Endodermal cell (in vitro differentiated cells): Measurements from ENCODE around the gene CREB3L2. TPM values are rescaled to one million over a fixed set of nuclear protein-coding genes. Genes with fewer than 3 reads are reported as not detected.

Experiments used
- DNase-seq: peaks from one replicate; pipeline ENCODE4 v3.0.0-alpha.2; 2017
- H3K27ac ChIP-seq: 2 replicates; pipeline ENCODE4 v1.5.1; 2013; ENCODE audit warnings: mild to moderate bottlenecking, low read depth, low read length, moderate library complexity
- H3K27me3 ChIP-seq: 2 replicates; pipeline ENCODE4 v1.6.1; 2013; ENCODE audit warnings: mild to moderate bottlenecking, low read length, moderate library complexity; ENCODE audit not compliant: insufficient read depth, control insufficient read depth, poor library complexity, severe bottlenecking
- H3K36me3 ChIP-seq: 2 replicates; pipeline ENCODE4 v1.7.0; 2013; ENCODE audit warnings: mild to moderate bottlenecking, low read length, moderate library complexity; ENCODE audit not compliant: control insufficient read depth, insufficient read depth
- H3K4me1 ChIP-seq: one replicate; pipeline ENCODE4 v1.7.0; 2013; ENCODE audit warnings: low read length; ENCODE audit not compliant: control insufficient read depth, insufficient read depth
- H3K4me3 ChIP-seq: 2 replicates; pipeline ENCODE4 v1.5.1; 2013; ENCODE audit warnings: mild to moderate bottlenecking, low read length, moderate library complexity
- H3K9ac ChIP-seq: 2 replicates; pipeline ENCODE4 v1.6.1; 2013; ENCODE audit warnings: mild to moderate bottlenecking, low read length, moderate library complexity; ENCODE audit not compliant: poor library complexity, severe bottlenecking; ENCODE audit errors: extremely low read depth
- H3K9me3 ChIP-seq: 2 replicates; pipeline ENCODE4 v1.6.1; 2013; ENCODE audit warnings: mild to moderate bottlenecking, low read length, moderate library complexity; ENCODE audit not compliant: control insufficient read depth
- H3K27ac Mint-ChIP-seq: 2 replicates; pipeline ENCODE4 v1.8.0; 2020; ENCODE audit warnings: mixed read lengths
- H3K27me3 Mint-ChIP-seq: 2 replicates; pipeline ENCODE4 v1.8.0; 2021; ENCODE audit warnings: mild to moderate bottlenecking, mixed read lengths; ENCODE audit not compliant: insufficient read depth
- H3K36me3 Mint-ChIP-seq: 2 replicates; pipeline ENCODE4 v1.8.0; 2020; ENCODE audit warnings: low read depth, mixed read lengths
- H3K4me1 Mint-ChIP-seq: 2 replicates; pipeline ENCODE4 v1.8.0; 2020; ENCODE audit warnings: mixed read lengths
- H3K4me3 Mint-ChIP-seq: 2 replicates; pipeline ENCODE4 v1.8.0; 2020; ENCODE audit warnings: mild to moderate bottlenecking, moderate library complexity, mixed read lengths
- H3K9me3 Mint-ChIP-seq: 2 replicates; pipeline ENCODE4 v1.8.0; 2020; ENCODE audit warnings: mild to moderate bottlenecking, mixed read lengths
- WGBS, 2 experiments: methylation state at CpG; one replicate each; pipeline versions ENCODE4 v1.1.5 to v1.1.7; 2013; ENCODE audit warnings: missing lambda C conversion rate in 2 of 2, mixed read lengths in 1 of 2; ENCODE audit not compliant: insufficient coverage in 1 of 2, insufficient read length in 1 of 2; 5-methylcytosine and 5-hydroxymethylcytosine counted together
- total RNA-seq, 2 donors: library from RNA; stranded (reverse); fragmentation: NEBNext Ultra II Directional in 1 of 2; extraction: Animal tissue kit (Norgen Biotek cat#: 25700) in 1 of 2; gene quantifications; 2 replicates in 1 of 2; 3 replicates in 1 of 2; pipeline ENCODE4 v1.2.1, GENCODE V29; 2021
- TF ChIP-seq, protein P1 (sequence below): fragments of 200-600 bp; sonication (generic); conservative IDR thresholded peaks from 2 replicates; pipeline ENCODE4 v1.5.0; 2021; ENCODE audit warnings: antibody characterized with exemption, mild to moderate bottlenecking

The CREB3L2 gene
- total RNA-seq, 2 donors from 2014 or later = 48.2 to 80.2 TPM

GRCh38 chr7:137996386-137996851, 5.5 kb downstream of the CREB3L2 start:
- H3K9me3 Mint-ChIP-seq = no peaks in the 10 kb centered on the region
- Histone ChIP-seq H3K4me3 (no peak overlapping the region), H3K27me3 (no peaks in the 10 kb centered on the region), H3K27ac (no peak overlapping the region), H3K9me3 (no peaks in the 10 kb centered on the region), H3K4me1 (no peaks in the 10 kb centered on the region), H3K9ac (no peak overlapping the region), H3K36me3 (peaks cover 16% of the 10 kb centered on the region)
- no peak for DNase-seq
- WGBS, 2 experiments = 94 to 100% methylated on average over 1 to 6 of the region's 6 CpGs
- no peak overlapping the region for H3K4me3 Mint-ChIP-seq
- peaks cover 36% of the 10 kb centered on the region for H3K36me3 Mint-ChIP-seq
- no peak overlapping the region for H3K27ac Mint-ChIP-seq
- H3K4me1 Mint-ChIP-seq = peaks cover 27% of the 10 kb centered on the region
- TF ChIP-seq, protein P1, sequence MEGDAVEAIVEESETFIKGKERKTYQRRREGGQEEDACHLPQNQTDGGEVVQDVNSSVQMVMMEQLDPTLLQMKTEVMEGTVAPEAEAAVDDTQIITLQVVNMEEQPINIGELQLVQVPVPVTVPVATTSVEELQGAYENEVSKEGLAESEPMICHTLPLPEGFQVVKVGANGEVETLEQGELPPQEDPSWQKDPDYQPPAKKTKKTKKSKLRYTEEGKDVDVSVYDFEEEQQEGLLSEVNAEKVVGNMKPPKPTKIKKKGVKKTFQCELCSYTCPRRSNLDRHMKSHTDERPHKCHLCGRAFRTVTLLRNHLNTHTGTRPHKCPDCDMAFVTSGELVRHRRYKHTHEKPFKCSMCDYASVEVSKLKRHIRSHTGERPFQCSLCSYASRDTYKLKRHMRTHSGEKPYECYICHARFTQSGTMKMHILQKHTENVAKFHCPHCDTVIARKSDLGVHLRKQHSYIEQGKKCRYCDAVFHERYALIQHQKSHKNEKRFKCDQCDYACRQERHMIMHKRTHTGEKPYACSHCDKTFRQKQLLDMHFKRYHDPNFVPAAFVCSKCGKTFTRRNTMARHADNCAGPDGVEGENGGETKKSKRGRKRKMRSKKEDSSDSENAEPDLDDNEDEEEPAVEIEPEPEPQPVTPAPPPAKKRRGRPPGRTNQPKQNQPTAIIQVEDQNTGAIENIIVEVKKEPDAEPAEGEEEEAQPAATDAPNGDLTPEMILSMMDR = no peak
- no peaks in the 10 kb centered on the region for H3K27me3 Mint-ChIP-seq

DNA sequence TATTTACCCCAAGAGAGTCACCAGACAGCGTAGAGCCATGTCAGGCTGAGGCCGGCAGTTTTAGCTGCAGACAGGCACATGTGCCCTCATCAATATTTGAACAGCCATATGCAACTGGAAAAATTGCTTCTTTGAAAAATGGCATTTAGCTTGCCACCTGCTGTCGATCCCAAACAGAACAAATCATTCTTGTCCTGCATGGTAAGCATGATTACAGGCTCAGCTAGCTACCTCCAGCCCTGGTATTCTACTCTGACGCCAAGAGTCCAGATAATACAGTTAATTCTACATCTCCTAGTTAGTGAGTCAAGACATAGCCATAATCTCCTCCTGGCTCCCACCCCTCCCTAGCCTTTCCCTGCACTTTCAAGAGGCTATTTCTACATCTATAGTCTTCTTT, 7.7 kb downstream of the CREB3L2 start:
- peaks cover 16% of the 10 kb centered on the region for H3K36me3 ChIP-seq
- H3K4me3 ChIP-seq = no peak overlapping the region
- H3K27ac Mint-ChIP-seq = no peak overlapping the region
- TF ChIP-seq, protein P1 = no peak
- no peaks in the 10 kb centered on the region for H3K9me3 Mint-ChIP-seq
- H3K9ac ChIP-seq = no peak overlapping the region
- no peaks in the 10 kb centered on the region for H3K9me3 ChIP-seq
- H3K27ac ChIP-seq = peak overlapping the region; percentile 64
- H3K4me3 Mint-ChIP-seq = no peak overlapping the region
- H3K4me1 ChIP-seq = no peaks in the 10 kb centered on the region
- peaks cover 17% of the 10 kb centered on the region for H3K4me1 Mint-ChIP-seq
- WGBS, 2 experiments = 92 to 96% methylated on average over 4 of the region's 4 CpGs
- no peaks in the 10 kb centered on the region for H3K27me3 Mint-ChIP-seq
- peaks cover 35% of the 10 kb centered on the region for H3K36me3 Mint-ChIP-seq
- no peaks in the 10 kb centered on the region for H3K27me3 ChIP-seq
- DNase-seq = no peak

DNA sequence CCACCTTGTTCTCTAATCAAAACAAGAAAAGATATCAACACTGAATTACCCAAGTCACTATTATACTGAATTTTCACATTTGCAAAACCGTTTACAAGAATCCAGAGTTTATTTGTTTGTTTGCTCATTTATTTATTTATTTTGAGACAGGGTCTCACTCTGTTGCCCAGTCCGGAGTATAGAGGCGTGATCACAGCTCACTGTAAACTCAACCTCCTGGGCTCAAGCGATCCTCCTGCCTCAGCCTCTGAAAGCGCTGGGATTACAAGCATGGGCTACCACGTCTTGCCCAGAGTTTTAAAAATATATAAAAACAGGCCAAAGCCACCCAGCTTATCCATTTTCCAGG, 8.5 kb downstream of the CREB3L2 start:
- Histone ChIP-seq H3K4me3 (no peak overlapping the region), H3K9ac (no peak overlapping the region), H3K27ac (no peak overlapping the region), H3K27me3 (no peaks in the 10 kb centered on the region), H3K4me1 (no peaks in the 10 kb centered on the region), H3K36me3 (peaks cover 16% of the 10 kb centered on the region), H3K9me3 (no peaks in the 10 kb centered on the region)
- Mint-ChIP-seq H3K27me3 (no peaks in the 10 kb centered on the region), H3K4me1 (peaks cover 11% of the 10 kb centered on the region), H3K4me3 (no peak overlapping the region), H3K27ac (no peak overlapping the region), H3K36me3 (peaks cover 29% of the 10 kb centered on the region), H3K9me3 (no peaks in the 10 kb centered on the region)
- WGBS, 2 experiments = 93 to 94% methylated on average over 3 to 6 of the region's 6 CpGs
- no peak for DNase-seq
- TF ChIP-seq, protein P1 = no peak
